Activated CD8-positive, alpha-beta memory T cell treated with anti-CD3 and anti-CD28 coated beads for 4 hours (primary cell): Measurements from ENCODE around the gene SLC5A12.
"Not testable (repeated sequence)": the region's sequence is repeated elsewhere in the genome, so short reads cannot be mapped to it uniquely, and the experiment has no call there.

ENCODE experiments used
- DNase-seq, 2 donors: peaks; one replicate each; pipeline ENCODE4 v3.0.0-alpha.2; 2020; ENCODE audit warnings: low read depth in 2 of 2

SLC5A12 gene

GRCh38 chr11:26651916-26652315 is 69.9 kb downstream of the SLC5A12 start:
- DNase-seq: no peak

- DNase-seq: no peak
These were observed 72.0 kb downstream of the SLC5A12 start for GRCh38 chr11:26649884-26650283.

GRCh38 chr11:26643314-26643713 is 78.5 kb downstream of the SLC5A12 start:
- not testable (repeated sequence) for DNase-seq

GRCh38 chr11:26632691-26633159 is 89.1 kb downstream of the SLC5A12 start:
- DNase-seq: no peak

- no peak for DNase-seq
These were observed 95.5 kb downstream of the SLC5A12 start for GRCh38 chr11:26626346-26626745.

GRCh38 chr11:26623076-26623659 is 98.7 kb downstream of the SLC5A12 start:
- no peak for DNase-seq

- DNase-seq: no peak
These were observed 99.7 kb downstream of the SLC5A12 start for GRCh38 chr11:26622181-26622580.

- DNase-seq: no peak
These were observed 100.7 kb downstream of the SLC5A12 start for GRCh38 chr11:26621132-26621531.

- no peak for DNase-seq
These were observed 101.4 kb downstream of the SLC5A12 start for GRCh38 chr11:26620282-26621045.

- no peak for DNase-seq
These were observed 103.4 kb downstream of the SLC5A12 start for GRCh38 chr11:26618441-26618840.
